ENCODE data around the gene TAF4B.

TAF4B gene

DNA sequence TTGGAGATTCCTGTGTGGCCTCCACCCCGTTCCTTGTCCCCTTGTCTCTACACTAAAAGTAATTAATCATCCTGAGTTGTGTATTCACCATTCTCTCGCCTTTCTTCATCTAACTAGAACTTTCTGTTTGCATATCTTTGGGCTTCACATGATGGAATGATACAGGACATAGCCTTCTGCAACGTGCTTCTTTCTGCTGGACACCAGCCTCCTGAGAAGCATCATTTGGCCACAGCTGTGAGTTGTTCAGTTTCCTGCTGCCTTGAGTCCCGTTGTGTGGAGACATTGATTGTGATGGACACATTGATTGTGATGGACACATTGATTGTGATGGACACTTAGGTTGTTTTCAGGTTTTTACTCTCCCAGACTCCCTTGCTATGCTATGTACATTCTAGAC is 182.8 kb downstream of the TAF4B start:
- TF ChIP-seq, protein P1, sequence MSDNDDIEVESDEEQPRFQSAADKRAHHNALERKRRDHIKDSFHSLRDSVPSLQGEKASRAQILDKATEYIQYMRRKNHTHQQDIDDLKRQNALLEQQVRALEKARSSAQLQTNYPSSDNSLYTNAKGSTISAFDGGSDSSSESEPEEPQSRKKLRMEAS (IDR thresholded peaks at IDR 0.05), result no peak
- TF ChIP-seq TAF1 (IDR thresholded peaks at IDR 0.05; ENCODE audit: low read depth), result no peak
- TF ChIP-seq CEBPB (IDR thresholded peaks at IDR 0.05), result no peak
- no peak for TF ChIP-seq FOXM1 (IDR thresholded peaks at IDR 0.05; ENCODE audit: borderline replicate concordance, low read depth)
- TF ChIP-seq TCF12 (IDR thresholded peaks at IDR 0.05; ENCODE audit: low read depth), result no peak
- TF ChIP-seq RAD21 (IDR thresholded peaks at IDR 0.05; ENCODE audit: low read depth), result no peak

- TF ChIP-seq, protein P2, sequence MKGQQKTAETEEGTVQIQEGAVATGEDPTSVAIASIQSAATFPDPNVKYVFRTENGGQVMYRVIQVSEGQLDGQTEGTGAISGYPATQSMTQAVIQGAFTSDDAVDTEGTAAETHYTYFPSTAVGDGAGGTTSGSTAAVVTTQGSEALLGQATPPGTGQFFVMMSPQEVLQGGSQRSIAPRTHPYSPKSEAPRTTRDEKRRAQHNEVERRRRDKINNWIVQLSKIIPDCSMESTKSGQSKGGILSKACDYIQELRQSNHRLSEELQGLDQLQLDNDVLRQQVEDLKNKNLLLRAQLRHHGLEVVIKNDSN (IDR thresholded peaks at IDR 0.05), result no peak
- TF ChIP-seq TAF1 (IDR thresholded peaks at IDR 0.05; ENCODE audit: low read depth) (no peak), FOXM1 (IDR thresholded peaks at IDR 0.05; ENCODE audit: borderline replicate concordance, low read depth) (no peak), CEBPB (IDR thresholded peaks at IDR 0.05) (no peak), NFIC (IDR thresholded peaks at IDR 0.05) (no peak), TEAD4 (IDR thresholded peaks at IDR 0.05) (no peak), RAD21 (IDR thresholded peaks at IDR 0.05; ENCODE audit: low read depth) (no peak), ZBTB7A (IDR thresholded peaks at IDR 0.05; ENCODE audit: low read depth) (no peak), TCF12 (IDR thresholded peaks at IDR 0.05; ENCODE audit: low read depth) (no peak), EP300 (IDR thresholded peaks at IDR 0.05; ENCODE audit: borderline replicate concordance) (no peak)
- TF ChIP-seq, protein P3, sequence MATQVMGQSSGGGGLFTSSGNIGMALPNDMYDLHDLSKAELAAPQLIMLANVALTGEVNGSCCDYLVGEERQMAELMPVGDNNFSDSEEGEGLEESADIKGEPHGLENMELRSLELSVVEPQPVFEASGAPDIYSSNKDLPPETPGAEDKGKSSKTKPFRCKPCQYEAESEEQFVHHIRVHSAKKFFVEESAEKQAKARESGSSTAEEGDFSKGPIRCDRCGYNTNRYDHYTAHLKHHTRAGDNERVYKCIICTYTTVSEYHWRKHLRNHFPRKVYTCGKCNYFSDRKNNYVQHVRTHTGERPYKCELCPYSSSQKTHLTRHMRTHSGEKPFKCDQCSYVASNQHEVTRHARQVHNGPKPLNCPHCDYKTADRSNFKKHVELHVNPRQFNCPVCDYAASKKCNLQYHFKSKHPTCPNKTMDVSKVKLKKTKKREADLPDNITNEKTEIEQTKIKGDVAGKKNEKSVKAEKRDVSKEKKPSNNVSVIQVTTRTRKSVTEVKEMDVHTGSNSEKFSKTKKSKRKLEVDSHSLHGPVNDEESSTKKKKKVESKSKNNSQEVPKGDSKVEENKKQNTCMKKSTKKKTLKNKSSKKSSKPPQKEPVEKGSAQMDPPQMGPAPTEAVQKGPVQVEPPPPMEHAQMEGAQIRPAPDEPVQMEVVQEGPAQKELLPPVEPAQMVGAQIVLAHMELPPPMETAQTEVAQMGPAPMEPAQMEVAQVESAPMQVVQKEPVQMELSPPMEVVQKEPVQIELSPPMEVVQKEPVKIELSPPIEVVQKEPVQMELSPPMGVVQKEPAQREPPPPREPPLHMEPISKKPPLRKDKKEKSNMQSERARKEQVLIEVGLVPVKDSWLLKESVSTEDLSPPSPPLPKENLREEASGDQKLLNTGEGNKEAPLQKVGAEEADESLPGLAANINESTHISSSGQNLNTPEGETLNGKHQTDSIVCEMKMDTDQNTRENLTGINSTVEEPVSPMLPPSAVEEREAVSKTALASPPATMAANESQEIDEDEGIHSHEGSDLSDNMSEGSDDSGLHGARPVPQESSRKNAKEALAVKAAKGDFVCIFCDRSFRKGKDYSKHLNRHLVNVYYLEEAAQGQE (IDR thresholded peaks at IDR 0.05; ENCODE audit: low read depth), result no peak
Observed at GRCh38 chr18:26414901-26415440, 188.7 kb downstream of the TAF4B start.

DNA sequence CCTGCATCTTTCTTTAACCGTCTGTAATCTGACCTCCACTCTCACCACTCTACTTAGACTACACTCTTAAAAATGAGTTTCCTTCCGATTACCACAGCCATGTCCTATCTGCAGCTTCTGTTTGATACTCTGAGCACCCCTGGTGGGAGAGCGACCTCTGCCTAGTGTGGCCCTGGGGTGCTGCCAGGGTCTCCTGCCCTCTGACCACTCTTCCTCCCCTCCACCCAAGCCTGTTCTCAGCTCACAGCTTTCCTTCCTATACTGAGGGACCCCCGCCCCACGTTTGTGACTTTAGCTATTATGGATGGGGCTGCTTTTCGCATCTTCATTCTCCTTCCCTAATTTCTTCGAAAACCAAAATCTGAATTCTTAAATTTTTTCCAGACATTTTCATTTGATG is 189.4 kb downstream of the TAF4B start:
- TF ChIP-seq TEAD4 (IDR thresholded peaks at IDR 0.05) (no peak), NFIC (IDR thresholded peaks at IDR 0.05) (no peak), TCF12 (IDR thresholded peaks at IDR 0.05; ENCODE audit: low read depth) (no peak)
- TF ChIP-seq, protein P1 (IDR thresholded peaks at IDR 0.05), result no peak
- TF ChIP-seq, protein P3 (IDR thresholded peaks at IDR 0.05; ENCODE audit: low read depth), result no peak
- TF ChIP-seq, protein P2 (IDR thresholded peaks at IDR 0.05), result no peak

DNA sequence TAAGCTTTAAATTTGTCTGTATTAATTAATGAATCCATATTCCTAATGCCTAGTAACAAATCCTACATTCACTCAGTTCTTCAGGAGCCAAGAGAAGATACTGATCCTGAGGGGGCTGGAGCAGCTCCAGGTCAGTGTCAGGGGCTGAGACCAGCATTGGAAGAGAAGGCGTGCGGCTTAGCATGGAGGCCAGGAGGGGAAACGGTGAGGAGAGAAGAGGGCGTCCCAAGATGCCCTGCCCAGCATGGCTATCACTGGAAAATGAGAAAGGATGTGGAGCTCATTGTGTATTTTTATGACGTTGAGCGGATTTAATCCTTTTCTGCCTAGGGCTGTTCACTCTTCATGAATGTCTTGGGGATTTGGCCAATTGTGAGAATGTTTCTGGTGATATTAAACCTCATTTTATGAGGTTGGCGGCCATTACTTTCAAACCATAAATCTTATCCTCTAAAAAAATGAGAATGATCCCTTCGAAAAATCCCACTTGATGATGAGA is 190.5 kb downstream of the TAF4B start:
- TF ChIP-seq YY1 (IDR thresholded peaks at IDR 0.05; ENCODE audit: low read depth) (no peak), ZBTB7A (IDR thresholded peaks at IDR 0.05; ENCODE audit: low read depth) (no peak), RAD21 (IDR thresholded peaks at IDR 0.05; ENCODE audit: low read depth) (no peak), FOXM1 (IDR thresholded peaks at IDR 0.05; ENCODE audit: borderline replicate concordance, low read depth) (no peak), CEBPB (IDR thresholded peaks at IDR 0.05) (no peak), EP300 (IDR thresholded peaks at IDR 0.05; ENCODE audit: borderline replicate concordance) (no peak), TCF12 (IDR thresholded peaks at IDR 0.05; ENCODE audit: low read depth) (no peak), EGR1 (IDR thresholded peaks at IDR 0.05) (no peak), TEAD4 (IDR thresholded peaks at IDR 0.05) (no peak), CREB1 (IDR thresholded peaks at IDR 0.05; ENCODE audit: low read depth) (no peak), TAF1 (IDR thresholded peaks at IDR 0.05; ENCODE audit: low read depth) (no peak)
- TF ChIP-seq, protein P1 (IDR thresholded peaks at IDR 0.05), result no peak
- TF ChIP-seq, protein P2 (IDR thresholded peaks at IDR 0.05), result no peak
- TF ChIP-seq, protein P3 (IDR thresholded peaks at IDR 0.05; ENCODE audit: low read depth), result no peak
